CD4-positive, alpha-beta T cell treated with Interleukin-15 for 4 hours (primary cell): ENCODE measurements around the gene TBC1D3I.
"Not testable (repeated sequence)": the region's sequence is repeated elsewhere in the genome, so short reads cannot be mapped to it uniquely, and the experiment has no call there.

Experiments
- DNase-seq: peaks from one replicate; pipeline ENCODE4 v3.0.0-alpha.2; 2020; ENCODE audit warnings: low spot score

Gene TBC1D3I

DNA sequence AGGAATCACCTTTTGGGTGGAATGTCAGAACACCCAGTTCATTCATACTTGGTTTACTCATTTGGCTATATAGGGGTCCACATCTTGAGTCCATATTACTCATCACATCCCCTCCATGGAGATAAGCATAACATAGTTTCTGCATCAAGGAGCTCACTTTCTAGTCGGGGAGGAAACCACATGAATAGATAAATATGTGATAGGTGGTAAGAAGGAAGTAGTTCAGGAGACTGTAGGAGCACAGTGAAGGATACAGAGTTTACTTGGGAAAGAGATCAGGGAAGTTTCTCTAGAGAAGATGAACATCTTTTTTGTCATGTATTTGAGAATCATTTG, 57.9 kb downstream of the TBC1D3I start:
- not testable (repeated sequence) for DNase-seq

DNA sequence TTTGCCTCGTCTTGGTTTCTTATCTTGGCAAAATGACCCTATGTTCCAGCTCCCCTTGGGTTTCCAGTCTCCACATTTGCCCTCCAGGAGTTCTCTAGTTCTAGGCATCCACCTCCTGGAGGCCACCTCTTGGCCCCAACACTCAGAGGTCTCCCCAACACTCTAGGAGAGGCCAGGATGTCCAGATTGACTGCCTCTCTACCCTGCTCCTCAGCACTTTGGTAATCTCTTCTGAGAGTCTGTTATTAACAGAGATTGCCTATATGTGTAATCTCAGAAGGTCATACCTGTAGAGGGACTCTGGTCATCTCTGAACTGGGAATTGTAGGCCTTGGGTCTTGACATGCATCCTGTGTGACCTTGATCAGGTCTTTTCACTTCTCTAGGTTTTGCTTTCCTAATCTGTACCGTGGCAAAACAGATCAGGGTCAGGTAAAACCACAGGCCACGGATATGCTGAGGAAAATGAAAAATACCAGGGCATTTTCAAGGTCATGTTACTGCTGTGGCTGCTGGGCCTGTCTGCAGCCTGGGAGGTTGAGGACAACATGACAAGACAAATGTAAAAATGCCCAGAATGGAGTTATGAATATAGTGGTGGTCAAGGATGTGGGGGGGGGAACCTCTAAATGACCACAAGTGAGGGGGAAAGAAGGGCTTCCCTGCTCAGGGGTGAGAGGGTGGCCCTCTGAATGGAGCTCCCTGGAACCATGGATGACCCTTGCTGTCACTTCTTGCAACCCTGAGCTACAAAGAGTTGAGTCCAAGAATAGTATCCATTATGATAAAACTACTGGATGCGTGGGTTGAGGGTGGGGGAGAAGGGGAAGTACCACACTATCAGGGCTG, 58.5 kb downstream of the TBC1D3I start:
- no peak for DNase-seq

DNA sequence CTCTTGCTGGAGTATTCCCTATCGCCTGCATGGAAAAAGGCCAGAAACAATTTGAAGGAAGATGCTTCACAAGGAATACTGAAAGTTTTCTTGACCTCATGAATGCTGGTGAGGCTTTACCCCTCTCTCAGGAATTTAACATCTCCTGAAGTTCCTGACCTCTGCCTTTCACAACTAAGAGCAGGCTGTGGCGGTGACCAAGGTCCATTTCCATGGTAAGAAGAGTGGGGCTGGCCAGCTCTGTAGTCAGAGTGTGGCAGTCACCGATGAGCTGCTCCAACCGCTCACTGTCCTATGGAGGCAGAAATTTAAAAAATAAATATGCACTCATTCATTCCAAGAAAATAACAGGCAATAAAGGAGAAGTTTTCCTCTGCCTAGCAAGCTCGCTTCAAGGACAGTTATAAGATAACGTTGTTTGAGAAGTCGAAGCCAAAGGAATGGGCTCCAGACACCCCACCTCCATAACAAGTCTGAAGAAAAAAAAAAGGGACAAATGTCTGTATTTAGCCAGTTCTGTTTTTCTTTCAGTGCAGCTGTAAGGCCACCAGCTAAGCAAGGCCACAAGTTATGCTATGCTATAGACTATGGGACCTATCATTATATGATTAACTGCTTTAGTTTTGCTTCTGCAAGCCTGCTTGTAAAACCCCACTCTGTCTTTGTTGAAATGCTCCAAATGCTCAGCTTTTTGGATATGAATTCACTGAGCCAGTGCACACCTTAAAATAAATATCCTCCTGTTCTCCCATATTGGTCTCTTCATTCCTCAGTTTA, 59.5 kb downstream of the TBC1D3I start:
- DNase-seq, result no peak
